Lung (tissue), 12 donors: ENCODE data around the gene CERK. TPM values are rescaled to one million over a fixed set of nuclear protein-coding genes. Genes with fewer than 3 reads are reported as not detected.
A peak's percentile ranks its signal among the peaks of the same experiment; 100 is the strongest.

ENCODE experiments used
- ATAC-seq: fragments of 200-7000 bp; cut with Tn5 transposase; one replicate; pipeline ENCODE4 v1.9.1; 2020; ENCODE audit warnings: moderate number of reproducible peaks; ENCODE audit not compliant: insufficient read depth, low FRiP score
- DNase-seq, 3 donors: peaks; one replicate each; pipeline ENCODE4 v3.0.0-alpha.2; 2013 to 2017
- H3K27ac ChIP-seq, 2 donors: one replicate each; pipeline ENCODE4 v1.5.1; 2013; ENCODE audit warnings: mild to moderate bottlenecking in 2 of 2, moderate library complexity in 2 of 2, control low read depth in 1 of 2, inconsistent platforms in 1 of 2, low read depth in 1 of 2, low read length in 1 of 2
- H3K27me3 ChIP-seq, 3 donors: one replicate each; pipeline ENCODE4 v1.5.1; 2013; ENCODE audit warnings: low read length in 2 of 3; ENCODE audit not compliant: control insufficient read depth in 3 of 3, insufficient read depth in 3 of 3
- H3K36me3 ChIP-seq, 4 donors: one replicate each; pipeline ENCODE4 v1.5.1; 2013; ENCODE audit warnings: low read length in 4 of 4, mild to moderate bottlenecking in 1 of 4, moderate library complexity in 1 of 4; ENCODE audit not compliant: control insufficient read depth in 4 of 4, insufficient read depth in 4 of 4
- H3K4me1 ChIP-seq, 5 donors: one replicate each; pipeline ENCODE4 v1.5.1; 2013; ENCODE audit warnings: low read length in 5 of 5, mild to moderate bottlenecking in 2 of 5, moderate library complexity in 1 of 5; ENCODE audit not compliant: control insufficient read depth in 5 of 5, insufficient read depth in 5 of 5
- H3K4me3 ChIP-seq: one replicate; pipeline ENCODE4 v1.5.1; 2013; ENCODE audit warnings: mild to moderate bottlenecking, control low read depth, moderate library complexity
- H3K9ac ChIP-seq, 2 donors: one replicate each; pipeline ENCODE4 v1.5.1; 2013; ENCODE audit warnings: low read length in 2 of 2, control low read depth in 1 of 2; ENCODE audit not compliant: insufficient read depth in 1 of 2
- H3K9me3 ChIP-seq, 4 donors: one replicate each; pipeline ENCODE4 v1.5.1; 2013; ENCODE audit warnings: low read length in 3 of 4, mild to moderate bottlenecking in 1 of 4, moderate library complexity in 1 of 4; ENCODE audit not compliant: control insufficient read depth in 4 of 4, insufficient read depth in 3 of 4
- CTCF ChIP-seq: IDR thresholded peaks from 2 replicates; pipeline ENCODE4 v1.5.1; 2012; ENCODE audit warnings: mild to moderate bottlenecking; ENCODE audit errors: control extremely low read depth, extremely low read depth
- WGBS, 2 donors: extraction: QIAGEN DNeasy Blood & Tissue Kit; methylation state at CpG; one replicate each; pipeline ENCODE4 v1.1.7; 2013; 5-methylcytosine and 5-hydroxymethylcytosine counted together
- polyA plus RNA-seq, 2 donors: library from polyadenylated mRNA; stranded (reverse); fragments of 200-250 nt; gene quantifications; one replicate each; pipeline ENCODE4 v1.2.1, GENCODE V29; 2013
- total RNA-seq, 2 donors: library from RNA; depleted of rRNA in 1 of 2; stranded (reverse); fragments of >200 nt in 1 of 2; gene quantifications; one replicate each; pipeline ENCODE4 v1.2.1, GENCODE V29; 2014 to 2021
- donor health status: control.
- donor health status: control.
- donor health status: Bipolar disorder and iron deficiency.
- donor health status: healthy.
- donor health status: DM: yes; HTN: yes; CAD: no.

Gene CERK
- total and polyA plus RNA-seq, 4 donors = 12.1 to 36.2 (median 31.7) TPM

GRCh38 chr22:46723882-46724281 lies 14.2 kb downstream of the CERK start:
- H3K9ac ChIP-seq = no peak overlapping the region
- peaks cover 0 to 7% (median 4%) of the 10 kb centered on the region in 5 donors for H3K4me1 ChIP-seq
- H3K4me3 ChIP-seq = no peak overlapping the region
- no peak for DNase-seq
- H3K36me3 ChIP-seq = peaks cover 10 to 23% (median 16%) of the 10 kb centered on the region in 4 donors
- H3K27ac ChIP-seq = no peak overlapping the region
- 95% methylated on average over 9 of the region's 9 CpGs for WGBS, 2 donors
- TF ChIP-seq CTCF = no peak
- H3K9me3 ChIP-seq = no peaks in the 10 kb centered on the region
- H3K27me3 ChIP-seq = no peaks in the 10 kb centered on the region
- ATAC-seq = no peak

- TF ChIP-seq CTCF = no peak
- Histone ChIP-seq H3K27ac (no peak overlapping the region), H3K27me3 (no peaks in the 10 kb centered on the region), H3K9ac (no peak overlapping the region), H3K9me3 (no peaks in the 10 kb centered on the region), H3K36me3 (peaks cover 19 to 32% (median 27%) of the 10 kb centered on the region in 4 donors), H3K4me1 (peaks cover 0 to 4% (median 0%) of the 10 kb centered on the region in 5 donors), H3K4me3 (no peak overlapping the region)
- WGBS, 2 donors = 85 to 91% methylated on average over 16 of the region's 16 CpGs
- no peak for DNase-seq
- no peak for ATAC-seq
Observed at GRCh38 chr22:46721501-46722085, 16.5 kb downstream of the CERK start.

- no peak overlapping the region for H3K9ac ChIP-seq
- H3K4me1 ChIP-seq = no peaks in the 10 kb centered on the region
- H3K9me3 ChIP-seq = no peaks in the 10 kb centered on the region
- DNase-seq (no peak), ATAC-seq (no peak)
- WGBS, 2 donors = 93 to 94% methylated on average over 11 of the region's 11 CpGs
- H3K36me3 ChIP-seq = peaks cover 19 to 37% (median 25%) of the 10 kb centered on the region in 4 donors
- no peak for TF ChIP-seq CTCF
- H3K27ac ChIP-seq = no peak overlapping the region
- H3K27me3 ChIP-seq = no peaks in the 10 kb centered on the region
- no peak overlapping the region for H3K4me3 ChIP-seq
Observed at GRCh38 chr22:46719921-46720320, 18.1 kb downstream of the CERK start.

- Histone ChIP-seq H3K4me1 (peaks cover 0 to 2% (median 0%) of the 10 kb centered on the region in 5 donors), H3K9me3 (no peaks in the 10 kb centered on the region), H3K27me3 (no peaks in the 10 kb centered on the region), H3K4me3 (no peak overlapping the region), H3K27ac (no peak overlapping the region), H3K9ac (peak overlapping the region in 1 of 2 donors; percentile 16), H3K36me3 (peaks cover 24 to 46% (median 35%) of the 10 kb centered on the region in 4 donors)
- peak in 2 of 3 donors; percentile 56 to 73 for DNase-seq
- WGBS, 2 donors = 52 to 69% methylated on average over 4 of the region's 4 CpGs
- ATAC-seq = no peak
- no peak for TF ChIP-seq CTCF
Observed at GRCh38 chr22:46714550-46714949, 23.5 kb downstream of the CERK start.
